Heart right ventricle (tissue), 16 donors: ENCODE data around the gene ZNF691. TPM values are rescaled to one million over a fixed set of nuclear protein-coding genes. Genes with fewer than 3 reads are reported as not detected.
A peak's percentile ranks its signal among the peaks of the same experiment; 100 is the strongest.
"Not testable (repeated sequence)": the region's sequence is repeated elsewhere in the genome, so short reads cannot be mapped to it uniquely, and the experiment has no call there.

Experiments used
- ATAC-seq, 8 donors: fragments of 200-7000 bp; cut with Tn5 transposase; one replicate each; pipeline ENCODE4 v1.9.1; 2020; ENCODE audit warnings: mild to moderate bottlenecking in 8 of 8, moderate library complexity in 8 of 8, moderate number of reproducible peaks in 1 of 8
- DNase-seq, 2 donors: peaks; one replicate each; pipeline ENCODE4 v3.0.0-alpha.2; 2020
- H3K27ac ChIP-seq, 10 donors: fragments of 200-600 bp; sonication (generic) in 2 of 10; one replicate each; pipeline versions ENCODE4 v1.5.0 to v1.8.0; 2020 to 2022; ENCODE audit warnings: mild to moderate bottlenecking in 3 of 10
- H3K27me3 ChIP-seq, 7 donors: fragments of 200-600 bp; one replicate each; pipeline ENCODE4 v1.8.0; 2021 to 2022; ENCODE audit warnings: mild to moderate bottlenecking in 2 of 7
- H3K36me3 ChIP-seq, 9 donors: fragments of 200-600 bp; sonication (generic) in 1 of 9; one replicate each; pipeline versions ENCODE4 v1.5.0 to v1.8.0; 2020 to 2022; ENCODE audit warnings: mild to moderate bottlenecking in 2 of 9
- H3K4me1 ChIP-seq, 9 donors: fragments of 200-600 bp; sonication (generic) in 1 of 9; one replicate each; pipeline versions ENCODE4 v1.5.0 to v1.8.0; 2020 to 2022; ENCODE audit warnings: mild to moderate bottlenecking in 4 of 9
- H3K4me3 ChIP-seq, 10 donors: fragments of 200-600 bp; sonication (generic) in 2 of 10; one replicate each; pipeline versions ENCODE4 v1.5.0 to v1.8.0; 2020 to 2022; ENCODE audit warnings: mild to moderate bottlenecking in 7 of 10, moderate library complexity in 2 of 10
- H3K9me3 ChIP-seq, 11 donors: fragments of 200-600 bp in 10 of 11; sonication (generic) in 2 of 11; one replicate each; pipeline versions ENCODE4 v1.5.0 to v1.8.0; 2013 to 2022; ENCODE audit warnings: mild to moderate bottlenecking in 2 of 11, control low read depth in 1 of 11, moderate library complexity in 1 of 11
- CTCF ChIP-seq, 9 donors: fragments of 200-600 bp; sonication (generic) in 2 of 9; IDR thresholded peaks; one replicate each; pipeline versions ENCODE4 v1.5.0 to v1.8.0; 2021 to 2022; ENCODE audit warnings: antibody characterized with exemption in 9 of 9, mild to moderate bottlenecking in 5 of 9, moderate library complexity in 1 of 9
- WGBS, 2 donors: extraction: QIAGEN DNeasy Blood & Tissue Kit; methylation state at CpG; one replicate each; pipeline ENCODE4 v1.1.7; 2013; ENCODE audit warnings: inconsistent platforms in 1 of 2; 5-methylcytosine and 5-hydroxymethylcytosine counted together
- intact Hi-C, 10 donors: fragments of 100-400 bp; cut with DNase I; formaldehyde crosslinking; loops; one replicate each; pipeline versions ENCODE4 v1.11.1 to v1.14.2; 2022
- polyA plus RNA-seq, 2 donors: library from polyadenylated mRNA; stranded (reverse); fragments of 200-250 nt; gene quantifications; one replicate each; pipeline ENCODE4 v1.2.3, GENCODE V29; 2013
- total RNA-seq, 10 donors: library from RNA; stranded (reverse); fragmentation: NEBNext Ultra II Directional in 3 of 10; extraction: Animal tissue kit (Norgen Biotek cat#: 25700) in 3 of 10; gene quantifications; one replicate each; pipeline versions ENCODE4 v1.2.1 to v1.2.4, GENCODE V29; 2021 to 2023
- donor health status: Arrhythmogenic right ventricular cardiomyopathy.
- donor health status: ischemic (EF 13 %, LVEDD 7.1; RV severe dilation, severe dysfunction).
- donor health status: healthy with polysubstance abuse.
- donor health status: DM: no; HTN: yes; CAD: no.
- donor health status: DM: no; HTN: no; CAD: no.
- donor health status: ischemic (EF 25% LVEDD 6.9; RV normal size, moderate dysfunction).
- donor health status: ischemic (EF 25% LVEDD 5.7; RV mildly dilated, moderate dysfunction).
- donor health status: healthy.
- donor health status: DM: yes; HTN: yes; CAD: no.
- donor health status: Ischemic cardiomyopathy.
- donor health status: ischemic (EF 35%, LVEDD 5.7; RV mildly dilated, moderate dysfunction).
- donor health status: nonischemic (EF 11% LVEDD 7.7; RV severe dilation, severe dysfunction).
- donor health status: DM: yes; HTN: yes; CAD: no.
- donor health status: PGD.
- donor health status: ischemic (EF 29% LVEDD 5.4; RV normal size, mild dysfunction).
- donor health status: nonischemic (EF 23%, LVEDD 6.1; RV moderate dilation, normal function).

Gene ZNF691
- total and polyA plus RNA-seq, 12 donors, result 6.0 to 10.1 (median 7.9) TPM

- Histone ChIP-seq H3K4me3 (no peak overlapping the region), H3K9me3 (no peaks in the 10 kb centered on the region), H3K36me3 (peaks cover 0 to 22% (median 0%) of the 10 kb centered on the region in 9 donors), H3K27ac (no peak overlapping the region), H3K4me1 (peaks cover 0 to 6% (median 0%) of the 10 kb centered on the region in 9 donors), H3K27me3 (no peaks in the 10 kb centered on the region)
- WGBS, 2 donors, result 75 to 82% methylated on average over 8 of the region's 8 CpGs
- intact Hi-C loops, result no loop called here
- ATAC-seq, result peak in 2 of 8 donors; percentile 10 to 42
- DNase-seq, result no peak
- TF ChIP-seq CTCF (IDR thresholded peaks at IDR 0.05), result no peak
Measured at GRCh38 chr1:42801832-42802473, 44.5 kb upstream of the ZNF691 start.

GRCh38 chr1:42806171-42806570 is 40.2 kb upstream of the ZNF691 start:
- no peaks in the 10 kb centered on the region for H3K9me3 ChIP-seq
- no peak overlapping the region for H3K27ac ChIP-seq
- no peak overlapping the region for H3K4me3 ChIP-seq
- ATAC-seq (no peak), DNase-seq (no peak)
- no peak for TF ChIP-seq CTCF (IDR thresholded peaks at IDR 0.05)
- no peaks in the 10 kb centered on the region for H3K27me3 ChIP-seq
- H3K4me1 ChIP-seq, result peaks cover 0 to 6% (median 0%) of the 10 kb centered on the region in 9 donors
- H3K36me3 ChIP-seq, result peaks cover 0 to 38% (median 3%) of the 10 kb centered on the region in 9 donors
- intact Hi-C loops, result no loop called here

GRCh38 chr1:42806593-42806992 is 39.8 kb upstream of the ZNF691 start:
- 90 to 93% methylated on average over 5 of the region's 5 CpGs for WGBS, 2 donors
- no peak for TF ChIP-seq CTCF (IDR thresholded peaks at IDR 0.05)
- H3K4me3 ChIP-seq, result no peak overlapping the region
- H3K9me3 ChIP-seq, result no peaks in the 10 kb centered on the region
- DNase-seq (no peak), ATAC-seq (no peak)
- peaks cover 0 to 6% (median 0%) of the 10 kb centered on the region in 9 donors for H3K4me1 ChIP-seq
- no peaks in the 10 kb centered on the region for H3K27me3 ChIP-seq
- peaks cover 0 to 42% (median 7%) of the 10 kb centered on the region in 9 donors for H3K36me3 ChIP-seq
- H3K27ac ChIP-seq, result no peak overlapping the region
- intact Hi-C loops, result no loop called here

- no peak for DNase-seq
- intact Hi-C loops, result no loop called here
- peaks cover 0 to 43% (median 7%) of the 10 kb centered on the region in 9 donors for H3K36me3 ChIP-seq
Measured at GRCh38 chr1:42807056-42807668, 39.3 kb upstream of the ZNF691 start.

GRCh38 chr1:42814815-42815214 is 31.6 kb upstream of the ZNF691 start:
- ATAC-seq, H3K4me3 ChIP-seq, intact Hi-C loops, H3K9me3 ChIP-seq, H3K27me3 ChIP-seq, H3K27ac ChIP-seq, DNase-seq: not testable (repeated sequence)
- WGBS, 2 donors, result 94 to 100% methylated on average over 3 of the region's 3 CpGs
- Histone ChIP-seq H3K4me1 (peaks cover 0 to 27% (median 23%) of the 10 kb centered on the region in 9 donors), H3K36me3 (peaks cover 0 to 27% (median 0%) of the 10 kb centered on the region in 9 donors)

More at GRCh38 chr1:42807056-42807668, 39.3 kb upstream of the ZNF691 start:
- H3K27me3 ChIP-seq, result no peaks in the 10 kb centered on the region
- no peak for TF ChIP-seq CTCF (IDR thresholded peaks at IDR 0.05)
- H3K9me3 ChIP-seq, result no peaks in the 10 kb centered on the region
- no peak overlapping the region for H3K4me3 ChIP-seq
- peaks cover 0 to 6% (median 0%) of the 10 kb centered on the region in 9 donors for H3K4me1 ChIP-seq
- H3K27ac ChIP-seq, result no peak overlapping the region
- peak in 5 of 8 donors; percentile 29 to 56 (median 31) for ATAC-seq
